ENCODE results near the gene PPTC7. TPM values are rescaled to one million over a fixed set of nuclear protein-coding genes. Genes with fewer than 3 reads are reported as not detected.

The PPTC7 gene
- total and polyA plus RNA-seq, 2 of the 13 experiments (the other 11 are each of a cell fraction or from before 2014, with no cell fraction given): 4.8 to 12.3 TPM

DNA sequence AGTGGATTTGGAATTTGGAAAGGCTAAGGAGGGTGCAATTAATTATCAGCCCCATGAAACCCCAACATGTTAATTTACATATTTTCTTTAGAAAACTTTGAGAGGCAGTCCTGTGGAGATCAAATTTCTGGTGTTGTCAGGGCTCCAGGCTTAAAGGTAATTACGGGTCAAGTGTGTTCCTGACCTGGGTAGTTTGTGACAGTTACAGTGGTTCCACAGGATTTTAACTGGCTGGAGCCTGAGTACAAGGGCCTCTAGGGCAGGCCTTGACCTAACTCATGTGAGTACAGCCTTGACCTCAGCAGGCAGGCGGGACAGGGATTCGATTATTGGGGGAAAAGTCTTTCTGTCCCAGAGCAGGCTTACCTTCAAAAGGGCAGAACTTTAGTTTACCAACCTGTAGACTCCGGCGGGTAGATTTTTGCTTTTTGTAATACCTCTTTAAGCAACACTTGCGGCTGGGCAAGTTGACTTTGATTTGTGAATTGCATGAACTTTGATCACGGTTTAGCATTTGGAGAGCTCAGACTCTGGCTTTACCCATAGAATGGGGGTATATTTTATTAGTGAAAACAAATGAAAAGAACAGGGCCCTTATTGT lies 8.4 kb upstream of the PPTC7 start (continued):
- TF ChIP-seq, protein P1, sequence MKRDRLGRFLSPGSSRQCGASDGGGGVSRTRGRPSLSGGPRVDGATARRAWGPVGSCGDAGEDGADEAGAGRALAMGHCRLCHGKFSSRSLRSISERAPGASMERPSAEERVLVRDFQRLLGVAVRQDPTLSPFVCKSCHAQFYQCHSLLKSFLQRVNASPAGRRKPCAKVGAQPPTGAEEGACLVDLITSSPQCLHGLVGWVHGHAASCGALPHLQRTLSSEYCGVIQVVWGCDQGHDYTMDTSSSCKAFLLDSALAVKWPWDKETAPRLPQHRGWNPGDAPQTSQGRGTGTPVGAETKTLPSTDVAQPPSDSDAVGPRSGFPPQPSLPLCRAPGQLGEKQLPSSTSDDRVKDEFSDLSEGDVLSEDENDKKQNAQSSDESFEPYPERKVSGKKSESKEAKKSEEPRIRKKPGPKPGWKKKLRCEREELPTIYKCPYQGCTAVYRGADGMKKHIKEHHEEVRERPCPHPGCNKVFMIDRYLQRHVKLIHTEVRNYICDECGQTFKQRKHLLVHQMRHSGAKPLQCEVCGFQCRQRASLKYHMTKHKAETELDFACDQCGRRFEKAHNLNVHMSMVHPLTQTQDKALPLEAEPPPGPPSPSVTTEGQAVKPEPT (CRISPR knock-in tag; IDR thresholded peaks at IDR 0.05; ENCODE audit: low read depth): no peak
- TF ChIP-seq PTBP1 (IDR thresholded peaks at IDR 0.05; ENCODE audit: low read depth, low read length, poor library complexity, severe bottlenecking) (no peak), GATAD2A (CRISPR knock-in tag; IDR thresholded peaks at IDR 0.05) (peak; percentile 84), NCOR1 (IDR thresholded peaks at IDR 0.05; ENCODE audit: borderline replicate concordance, low read length) (peak; percentile 98), AHR (CRISPR knock-in tag; IDR thresholded peaks at IDR 0.05) (no peak), REL (CRISPR knock-in tag; conservative IDR thresholded peaks at IDR 0.05) (no peak), MAFF (IDR thresholded peaks at IDR 0.05; ENCODE audit: low read depth, low read length) (no peak), ZNF629 (CRISPR knock-in tag; conservative IDR thresholded peaks at IDR 0.05) (peak; percentile 46), SIN3B (IDR thresholded peaks at IDR 0.05; ENCODE audit: low read length) (no peak), ZNF251 (CRISPR knock-in tag; IDR thresholded peaks at IDR 0.05) (no peak), CBX1 (IDR thresholded peaks at IDR 0.05; ENCODE audit: low read depth) (no peak), ZSCAN12 (CRISPR knock-in tag; IDR thresholded peaks at IDR 0.05) (no peak), RNF2 (conservative IDR thresholded peaks at IDR 0.05; ENCODE audit: low read depth) (no peak), MIXL1 (CRISPR knock-in tag; IDR thresholded peaks at IDR 0.05) (peak; percentile 60; the same call in 1 of the 2 replicates), TCF7 (IDR thresholded peaks at IDR 0.05; ENCODE audit: low read depth) (peak; percentile 64), ZNF484 (CRISPR knock-in tag; IDR thresholded peaks at IDR 0.05; ENCODE audit: borderline replicate concordance, low read depth) (no peak)
- TF ChIP-seq, protein P2, sequence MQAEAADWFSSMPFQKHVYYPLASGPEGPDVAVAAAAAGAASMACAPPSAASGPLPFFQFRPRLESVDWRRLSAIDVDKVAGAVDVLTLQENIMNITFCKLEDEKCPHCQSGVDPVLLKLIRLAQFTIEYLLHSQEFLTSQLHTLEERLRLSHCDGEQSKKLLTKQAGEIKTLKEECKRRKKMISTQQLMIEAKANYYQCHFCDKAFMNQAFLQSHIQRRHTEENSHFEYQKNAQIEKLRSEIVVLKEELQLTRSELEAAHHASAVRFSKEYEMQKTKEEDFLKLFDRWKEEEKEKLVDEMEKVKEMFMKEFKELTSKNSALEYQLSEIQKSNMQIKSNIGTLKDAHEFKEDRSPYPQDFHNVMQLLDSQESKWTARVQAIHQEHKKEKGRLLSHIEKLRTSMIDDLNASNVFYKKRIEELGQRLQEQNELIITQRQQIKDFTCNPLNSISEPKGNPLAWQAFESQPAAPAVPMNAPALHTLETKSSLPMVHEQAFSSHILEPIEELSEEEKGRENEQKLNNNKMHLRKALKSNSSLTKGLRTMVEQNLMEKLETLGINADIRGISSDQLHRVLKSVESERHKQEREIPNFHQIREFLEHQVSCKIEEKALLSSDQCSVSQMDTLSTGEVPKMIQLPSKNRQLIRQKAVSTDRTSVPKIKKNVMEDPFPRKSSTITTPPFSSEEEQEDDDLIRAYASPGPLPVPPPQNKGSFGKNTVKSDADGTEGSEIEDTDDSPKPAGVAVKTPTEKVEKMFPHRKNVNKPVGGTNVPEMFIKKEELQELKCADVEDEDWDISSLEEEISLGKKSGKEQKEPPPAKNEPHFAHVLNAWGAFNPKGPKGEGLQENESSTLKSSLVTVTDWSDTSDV (CRISPR knock-in tag; IDR thresholded peaks at IDR 0.05): no peak
- TF ChIP-seq, protein P3, sequence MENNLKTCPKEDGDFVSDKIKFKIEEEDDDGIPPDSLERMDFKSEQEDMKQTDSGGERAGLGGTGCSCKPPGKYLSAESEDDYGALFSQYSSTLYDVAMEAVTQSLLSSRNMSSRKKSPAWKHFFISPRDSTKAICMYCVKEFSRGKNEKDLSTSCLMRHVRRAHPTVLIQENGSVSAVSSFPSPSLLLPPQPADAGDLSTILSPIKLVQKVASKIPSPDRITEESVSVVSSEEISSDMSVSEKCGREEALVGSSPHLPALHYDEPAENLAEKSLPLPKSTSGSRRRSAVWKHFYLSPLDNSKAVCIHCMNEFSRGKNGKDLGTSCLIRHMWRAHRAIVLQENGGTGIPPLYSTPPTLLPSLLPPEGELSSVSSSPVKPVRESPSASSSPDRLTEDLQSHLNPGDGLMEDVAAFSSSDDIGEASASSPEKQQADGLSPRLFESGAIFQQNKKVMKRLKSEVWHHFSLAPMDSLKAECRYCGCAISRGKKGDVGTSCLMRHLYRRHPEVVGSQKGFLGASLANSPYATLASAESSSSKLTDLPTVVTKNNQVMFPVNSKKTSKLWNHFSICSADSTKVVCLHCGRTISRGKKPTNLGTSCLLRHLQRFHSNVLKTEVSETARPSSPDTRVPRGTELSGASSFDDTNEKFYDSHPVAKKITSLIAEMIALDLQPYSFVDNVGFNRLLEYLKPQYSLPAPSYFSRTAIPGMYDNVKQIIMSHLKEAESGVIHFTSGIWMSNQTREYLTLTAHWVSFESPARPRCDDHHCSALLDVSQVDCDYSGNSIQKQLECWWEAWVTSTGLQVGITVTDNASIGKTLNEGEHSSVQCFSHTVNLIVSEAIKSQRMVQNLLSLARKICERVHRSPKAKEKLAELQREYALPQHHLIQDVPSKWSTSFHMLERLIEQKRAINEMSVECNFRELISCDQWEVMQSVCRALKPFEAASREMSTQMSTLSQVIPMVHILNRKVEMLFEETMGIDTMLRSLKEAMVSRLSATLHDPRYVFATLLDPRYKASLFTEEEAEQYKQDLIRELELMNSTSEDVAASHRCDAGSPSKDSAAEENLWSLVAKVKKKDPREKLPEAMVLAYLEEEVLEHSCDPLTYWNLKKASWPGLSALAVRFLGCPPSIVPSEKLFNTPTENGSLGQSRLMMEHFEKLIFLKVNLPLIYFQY (CRISPR knock-in tag; IDR thresholded peaks at IDR 0.05; ENCODE audit: borderline replicate concordance): no peak; the same call in 1 of the 2 replicates
- TF ChIP-seq, protein P4, sequence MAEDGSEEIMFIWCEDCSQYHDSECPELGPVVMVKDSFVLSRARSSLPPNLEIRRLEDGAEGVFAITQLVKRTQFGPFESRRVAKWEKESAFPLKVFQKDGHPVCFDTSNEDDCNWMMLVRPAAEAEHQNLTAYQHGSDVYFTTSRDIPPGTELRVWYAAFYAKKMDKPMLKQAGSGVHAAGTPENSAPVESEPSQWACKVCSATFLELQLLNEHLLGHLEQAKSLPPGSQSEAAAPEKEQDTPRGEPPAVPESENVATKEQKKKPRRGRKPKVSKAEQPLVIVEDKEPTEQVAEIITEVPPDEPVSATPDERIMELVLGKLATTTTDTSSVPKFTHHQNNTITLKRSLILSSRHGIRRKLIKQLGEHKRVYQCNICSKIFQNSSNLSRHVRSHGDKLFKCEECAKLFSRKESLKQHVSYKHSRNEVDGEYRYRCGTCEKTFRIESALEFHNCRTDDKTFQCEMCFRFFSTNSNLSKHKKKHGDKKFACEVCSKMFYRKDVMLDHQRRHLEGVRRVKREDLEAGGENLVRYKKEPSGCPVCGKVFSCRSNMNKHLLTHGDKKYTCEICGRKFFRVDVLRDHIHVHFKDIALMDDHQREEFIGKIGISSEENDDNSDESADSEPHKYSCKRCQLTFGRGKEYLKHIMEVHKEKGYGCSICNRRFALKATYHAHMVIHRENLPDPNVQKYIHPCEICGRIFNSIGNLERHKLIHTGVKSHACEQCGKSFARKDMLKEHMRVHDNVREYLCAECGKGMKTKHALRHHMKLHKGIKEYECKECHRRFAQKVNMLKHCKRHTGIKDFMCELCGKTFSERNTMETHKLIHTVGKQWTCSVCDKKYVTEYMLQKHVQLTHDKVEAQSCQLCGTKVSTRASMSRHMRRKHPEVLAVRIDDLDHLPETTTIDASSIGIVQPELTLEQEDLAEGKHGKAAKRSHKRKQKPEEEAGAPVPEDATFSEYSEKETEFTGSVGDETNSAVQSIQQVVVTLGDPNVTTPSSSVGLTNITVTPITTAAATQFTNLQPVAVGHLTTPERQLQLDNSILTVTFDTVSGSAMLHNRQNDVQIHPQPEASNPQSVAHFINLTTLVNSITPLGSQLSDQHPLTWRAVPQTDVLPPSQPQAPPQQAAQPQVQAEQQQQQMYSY (CRISPR knock-in tag; IDR thresholded peaks at IDR 0.05): no peak
